ENCODE results near the gene GRID2. TPM values are rescaled to one million over a fixed set of nuclear protein-coding genes. Genes with fewer than 3 reads are reported as not detected.
"Not testable (repeated sequence)": the region's sequence is repeated elsewhere in the genome, so short reads cannot be mapped to it uniquely, and the experiment has no call there.

Gene GRID2
- total RNA-seq, 1 donor from 2014 or later, result not detected

DNA sequence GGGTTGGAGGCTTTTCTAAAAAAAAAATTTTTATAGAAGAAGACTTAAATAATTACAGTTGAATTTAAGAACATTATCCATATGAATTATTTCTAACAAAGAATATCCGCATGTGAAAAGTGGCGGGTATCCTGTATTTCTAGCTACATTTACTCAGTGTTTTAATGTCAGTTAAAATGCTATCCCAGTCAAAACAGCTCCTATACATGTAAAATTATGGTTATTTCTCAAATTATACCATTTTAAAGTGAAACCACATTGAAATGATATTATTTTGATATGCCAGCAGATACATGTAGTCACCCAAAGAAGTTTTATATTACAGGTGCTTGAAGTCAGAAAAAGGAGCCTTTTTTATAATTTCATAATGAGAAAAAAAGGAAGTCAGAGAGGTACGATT lies 1356.3 kb downstream of the GRID2 start:
- Histone ChIP-seq H3K36me3 (no peaks in the 10 kb centered on the region), H3K27ac (no peak overlapping the region), H3K4me3 (no peak overlapping the region), H3K9me3 (no peaks in the 10 kb centered on the region), H3K4me1 (no peaks in the 10 kb centered on the region), H3K27me3 (ENCODE audit: low read depth) (no peaks in the 10 kb centered on the region)
- ATAC-seq (no peak), DNase-seq (no peak)
- TF ChIP-seq, protein P1, sequence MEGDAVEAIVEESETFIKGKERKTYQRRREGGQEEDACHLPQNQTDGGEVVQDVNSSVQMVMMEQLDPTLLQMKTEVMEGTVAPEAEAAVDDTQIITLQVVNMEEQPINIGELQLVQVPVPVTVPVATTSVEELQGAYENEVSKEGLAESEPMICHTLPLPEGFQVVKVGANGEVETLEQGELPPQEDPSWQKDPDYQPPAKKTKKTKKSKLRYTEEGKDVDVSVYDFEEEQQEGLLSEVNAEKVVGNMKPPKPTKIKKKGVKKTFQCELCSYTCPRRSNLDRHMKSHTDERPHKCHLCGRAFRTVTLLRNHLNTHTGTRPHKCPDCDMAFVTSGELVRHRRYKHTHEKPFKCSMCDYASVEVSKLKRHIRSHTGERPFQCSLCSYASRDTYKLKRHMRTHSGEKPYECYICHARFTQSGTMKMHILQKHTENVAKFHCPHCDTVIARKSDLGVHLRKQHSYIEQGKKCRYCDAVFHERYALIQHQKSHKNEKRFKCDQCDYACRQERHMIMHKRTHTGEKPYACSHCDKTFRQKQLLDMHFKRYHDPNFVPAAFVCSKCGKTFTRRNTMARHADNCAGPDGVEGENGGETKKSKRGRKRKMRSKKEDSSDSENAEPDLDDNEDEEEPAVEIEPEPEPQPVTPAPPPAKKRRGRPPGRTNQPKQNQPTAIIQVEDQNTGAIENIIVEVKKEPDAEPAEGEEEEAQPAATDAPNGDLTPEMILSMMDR (IDR thresholded peaks at IDR 0.05), result no peak
- intact Hi-C loops (cut with DNase I), result no loop called here

DNA sequence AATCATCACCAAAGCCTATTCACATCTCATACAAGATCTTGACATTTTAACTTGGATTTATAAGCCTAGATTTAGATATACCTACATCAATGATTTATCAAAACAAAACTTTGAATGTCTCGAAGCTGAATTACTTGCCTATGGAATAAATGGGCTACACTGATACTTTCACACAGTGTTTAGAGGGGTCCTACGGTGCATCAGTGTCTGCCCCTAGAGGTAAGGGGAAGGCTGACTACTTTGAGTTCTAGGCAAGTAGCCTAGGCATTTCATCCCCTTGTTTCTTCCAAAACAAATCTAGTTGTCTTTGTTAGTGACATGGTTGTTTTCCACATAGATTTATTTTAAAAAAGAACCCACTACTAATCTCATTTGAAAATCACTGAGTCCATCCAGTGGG lies 1366.7 kb downstream of the GRID2 start:
- intact Hi-C loops (cut with DNase I), result no loop called here
- no peaks in the 10 kb centered on the region for H3K9me3 ChIP-seq
- no peak overlapping the region for H3K27ac ChIP-seq
- ATAC-seq, result no peak
- no peaks in the 10 kb centered on the region for H3K27me3 ChIP-seq (ENCODE audit: low read depth)
- no peak overlapping the region for H3K4me3 ChIP-seq
- TF ChIP-seq, protein P1 (IDR thresholded peaks at IDR 0.05), result no peak
- no peaks in the 10 kb centered on the region for H3K4me1 ChIP-seq
- DNase-seq, result no peak
- H3K36me3 ChIP-seq, result no peaks in the 10 kb centered on the region

DNA sequence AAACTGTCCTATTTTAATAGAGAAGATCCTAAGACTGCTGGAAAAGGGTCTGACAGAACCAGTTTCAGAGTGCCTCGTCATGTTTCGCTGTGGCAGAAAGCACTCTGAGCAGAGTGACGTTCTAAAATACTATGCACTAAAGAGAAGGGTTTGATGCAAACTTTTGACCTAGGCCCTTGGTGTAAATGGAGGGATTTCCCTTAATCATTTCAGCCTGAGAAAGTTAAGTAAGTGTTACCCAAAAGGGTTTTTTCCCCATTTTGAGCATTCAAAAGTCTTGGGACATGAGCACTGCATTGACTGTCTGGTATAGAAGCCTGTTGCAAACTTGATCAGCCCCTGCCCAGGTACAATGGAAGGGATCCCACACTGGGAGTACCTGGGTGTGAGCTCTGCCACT lies 1367.3 kb downstream of the GRID2 start:
- intact Hi-C loops (cut with DNase I), result no loop called here

DNA sequence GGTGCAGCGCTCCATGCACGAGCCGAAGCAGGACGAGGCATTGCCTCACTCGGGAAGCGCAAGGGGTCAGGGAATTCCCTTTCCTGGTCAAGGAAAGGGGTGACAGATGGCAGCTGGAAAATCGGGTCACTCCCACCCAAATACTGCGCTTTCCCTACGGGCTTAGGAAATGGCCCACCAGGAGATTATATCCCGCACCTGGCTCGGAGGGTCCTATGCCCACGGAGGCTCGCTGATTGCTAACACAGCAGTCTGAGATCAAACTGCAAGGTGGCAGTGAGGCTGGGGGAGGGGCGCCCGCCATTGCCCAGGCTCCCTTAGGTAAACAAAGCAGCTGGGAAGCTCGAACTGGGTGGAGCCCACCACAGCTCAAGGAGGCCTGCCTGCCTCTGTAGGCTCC lies 1373.2 kb downstream of the GRID2 start:
- DNase-seq; ATAC-seq; intact Hi-C loops (cut with DNase I); H3K4me1 ChIP-seq; H3K27me3 ChIP-seq (ENCODE audit: low read depth); H3K9me3 ChIP-seq; H3K27ac ChIP-seq; H3K36me3 ChIP-seq; H3K4me3 ChIP-seq: not testable (repeated sequence)

More for the DNA sequence above, 1367.3 kb downstream of the GRID2 start:
- no peak for DNase-seq
- no peaks in the 10 kb centered on the region for H3K27me3 ChIP-seq (ENCODE audit: low read depth)
- H3K36me3 ChIP-seq, result no peaks in the 10 kb centered on the region
- no peak for ATAC-seq
- H3K4me3 ChIP-seq, result no peak overlapping the region
- H3K27ac ChIP-seq, result no peak overlapping the region
- no peaks in the 10 kb centered on the region for H3K4me1 ChIP-seq
- TF ChIP-seq, protein P1 (IDR thresholded peaks at IDR 0.05), result no peak
- no peaks in the 10 kb centered on the region for H3K9me3 ChIP-seq

DNA sequence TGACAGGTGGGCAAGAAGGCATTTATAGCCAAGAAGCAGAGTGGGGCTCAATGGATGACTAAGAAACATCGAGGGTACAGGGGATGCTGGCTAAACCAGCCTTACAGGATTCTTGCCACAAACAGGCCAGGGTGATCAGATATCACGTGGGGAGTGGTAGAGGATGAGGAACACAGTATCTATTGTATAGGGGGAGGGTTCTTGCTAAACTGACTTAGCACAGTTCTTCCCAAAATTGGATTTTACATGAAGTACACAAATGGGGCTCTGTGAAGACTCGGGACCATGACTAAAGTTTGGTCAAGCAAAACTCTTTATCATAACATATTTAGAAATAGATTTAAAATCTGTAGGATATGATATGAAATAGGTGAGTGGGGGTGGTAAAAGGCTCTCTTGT lies 1380.8 kb downstream of the GRID2 start:
- no peak for ATAC-seq
- Histone ChIP-seq H3K27ac (no peak overlapping the region), H3K27me3 (ENCODE audit: low read depth) (no peaks in the 10 kb centered on the region), H3K4me1 (no peaks in the 10 kb centered on the region), H3K9me3 (no peaks in the 10 kb centered on the region), H3K4me3 (no peak overlapping the region), H3K36me3 (no peaks in the 10 kb centered on the region)
- no peak for DNase-seq
- TF ChIP-seq, protein P1 (IDR thresholded peaks at IDR 0.05), result no peak
- intact Hi-C loops (cut with DNase I), result no loop called here

DNA sequence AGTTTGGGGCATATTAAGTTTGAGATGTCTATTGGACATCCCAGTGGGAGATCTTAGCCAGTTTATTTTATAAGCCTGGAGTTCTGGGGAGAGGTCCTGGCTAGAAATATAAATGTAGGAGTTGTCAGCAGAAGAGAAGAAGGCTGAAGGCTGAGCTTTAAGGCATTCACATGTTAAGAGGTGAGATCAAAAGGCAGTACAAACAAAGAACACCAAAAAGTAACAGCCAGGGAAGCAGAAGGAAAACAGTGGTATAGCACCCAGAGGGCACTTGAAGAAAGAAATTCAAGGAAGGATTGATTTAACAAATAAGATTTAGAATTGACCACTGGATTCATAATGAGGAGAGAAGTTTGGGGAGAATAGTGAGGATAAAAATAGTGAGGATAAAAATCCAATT lies 1383.5 kb downstream of the GRID2 start:
- no peaks in the 10 kb centered on the region for H3K36me3 ChIP-seq
- no peak overlapping the region for H3K27ac ChIP-seq
- TF ChIP-seq, protein P1 (IDR thresholded peaks at IDR 0.05), result no peak
- H3K4me3 ChIP-seq, result no peak overlapping the region
- H3K4me1 ChIP-seq, result no peaks in the 10 kb centered on the region
- intact Hi-C loops (cut with DNase I), result no loop called here
- H3K9me3 ChIP-seq, result no peaks in the 10 kb centered on the region
- H3K27me3 ChIP-seq (ENCODE audit: low read depth), result no peaks in the 10 kb centered on the region
- DNase-seq, result no peak
- ATAC-seq, result no peak

Measured in lower lobe of right lung (tissue), 2 donors.